Measurements from ENCODE around the gene YBX2.

DNA sequence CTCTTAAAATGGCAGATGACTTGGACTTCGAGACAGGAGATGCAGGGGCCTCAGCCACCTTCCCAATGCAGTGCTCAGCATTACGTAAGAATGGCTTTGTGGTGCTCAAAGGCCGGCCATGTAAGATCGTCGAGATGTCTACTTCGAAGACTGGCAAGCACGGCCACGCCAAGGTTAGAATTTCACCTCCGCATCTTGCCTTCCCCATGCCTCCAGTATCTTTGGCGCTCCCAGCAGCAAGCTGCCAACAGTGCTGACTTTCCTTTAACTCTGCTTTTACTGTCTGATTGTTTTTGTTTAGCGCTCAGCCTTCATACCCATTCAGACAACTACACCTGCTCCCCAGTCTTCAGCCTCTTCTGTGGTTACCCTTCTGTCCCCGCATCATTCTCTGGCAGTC lies 15.2 kb upstream of the YBX2 start:
- TF ChIP-seq CTCF (IDR thresholded peaks at IDR 0.05) (no peak), EP300 (IDR thresholded peaks at IDR 0.05) (no peak), POLR2A (IDR thresholded peaks at IDR 0.05) (no peak)

All from gastroesophageal sphincter (tissue), 3 donors.